Measurements from ENCODE around the gene LGALS1.
"Not testable (repeated sequence)": the region's sequence is repeated elsewhere in the genome, so short reads cannot be mapped to it uniquely, and the experiment has no call there.

Gene LGALS1

GRCh38 chr22:37639070-37639760 is 36.2 kb upstream of the LGALS1 start, which contains the start of gene SH3BP1:
Gene SH3BP1, plus strand, starts transcription at chr22:37639669. Its CDS starts 119 bp downstream, at chr22:37639788.
- peak; percentile 34 for DNase-seq

- DNase-seq: no peak
Observed at GRCh38 chr22:37639771-37640590, 35.5 kb upstream of the LGALS1 start.

GRCh38 chr22:37640591-37641560 is 34.6 kb upstream of the LGALS1 start:
- no peak for DNase-seq

GRCh38 chr22:37641561-37641949 is 33.9 kb upstream of the LGALS1 start:
- DNase-seq: no peak

GRCh38 chr22:37643225-37643847 is 32.1 kb upstream of the LGALS1 start:
- DNase-seq: peak; percentile 59

- DNase-seq: no peak
Observed at GRCh38 chr22:37647317-37647716, 28.1 kb upstream of the LGALS1 start.

- DNase-seq: no peak
Observed at GRCh38 chr22:37647928-37648327, 27.5 kb upstream of the LGALS1 start.

GRCh38 chr22:37650463-37651136 is 24.8 kb upstream of the LGALS1 start:
- DNase-seq: no peak

- no peak for DNase-seq
Observed at GRCh38 chr22:37654563-37655251, 20.7 kb upstream of the LGALS1 start.

- DNase-seq: no peak
Observed at GRCh38 chr22:37655252-37655563, 20.2 kb upstream of the LGALS1 start.

- DNase-seq: not testable (repeated sequence)
Observed at GRCh38 chr22:37656583-37656982, 18.9 kb upstream of the LGALS1 start.

- DNase-seq: no peak
Observed at GRCh38 chr22:37657590-37658132, 17.8 kb upstream of the LGALS1 start.

GRCh38 chr22:37658133-37659065 is 17.0 kb upstream of the LGALS1 start, which contains the start of gene PDXP:
Gene PDXP, plus strand, starts transcription at chr22:37658723. Its CDS starts 60 bp downstream, at chr22:37658783.
- peak; percentile 100 for DNase-seq

- no peak for DNase-seq
Observed at GRCh38 chr22:37659066-37659896, 16.2 kb upstream of the LGALS1 start.

GRCh38 chr22:37659897-37660708 is 15.3 kb upstream of the LGALS1 start:
- DNase-seq: no peak

GRCh38 chr22:37660709-37661045 is 14.8 kb upstream of the LGALS1 start:
- DNase-seq: no peak

- DNase-seq: peak; percentile 79
Observed at GRCh38 chr22:37661160-37661924, 14.1 kb upstream of the LGALS1 start.

All from fibroblast of skin of abdomen (primary cell).